Gastrocnemius medialis (tissue), 4 donors: Measurements from ENCODE around the gene CEP126. TPM values are rescaled to one million over a fixed set of nuclear protein-coding genes. Genes with fewer than 3 reads are reported as not detected.

ENCODE experiments used
- ATAC-seq, 2 donors: fragments of 150-250 bp; one replicate each; pipeline ENCODE4 v1.9.1; 2016
- DNase-seq, 2 donors: peaks; one replicate each; pipeline ENCODE4 v3.0.0-alpha.2; 2019
- H3K27ac ChIP-seq, 4 donors: fragments of 200-600 bp; sonication (generic); 1 replicate in 1 of 4; 2 replicates in 3 of 4; pipeline ENCODE4 v1.5.1; 2016 to 2018; ENCODE audit warnings: mild to moderate bottlenecking in 2 of 4, moderate library complexity in 1 of 4
- H3K27me3 ChIP-seq, 3 donors: fragments of 200-600 bp; sonication (generic) in 2 of 3; 1 replicate in 1 of 3; 2 replicates in 2 of 3; pipeline versions ENCODE4 v1.5.1 to v1.6.0; 2016 to 2019; ENCODE audit warnings: mild to moderate bottlenecking in 1 of 3, moderate library complexity in 1 of 3
- H3K36me3 ChIP-seq, 2 donors: fragments of 200-600 bp; sonication (generic) in 1 of 2; one replicate each; pipeline ENCODE4 v1.5.1; 2017 to 2018
- H3K4me1 ChIP-seq, 2 donors: fragments of 200-600 bp; sonication (generic) in 1 of 2; one replicate each; pipeline ENCODE4 v1.5.1; 2016 to 2017; ENCODE audit warnings: mild to moderate bottlenecking in 2 of 2
- H3K4me3 ChIP-seq, 4 donors: fragments of 200-600 bp; sonication (generic) in 3 of 4; 1 replicate in 1 of 4; 2 replicates in 3 of 4; pipeline ENCODE4 v1.5.1; 2016 to 2019; ENCODE audit warnings: mild to moderate bottlenecking in 2 of 4
- H3K9me3 ChIP-seq, 3 donors: fragments of 200-600 bp; sonication (generic) in 2 of 3; 1 replicate in 1 of 3; 2 replicates in 2 of 3; pipeline ENCODE4 v1.5.1; 2016 to 2019
- POLR2A ChIP-seq, 2 donors: fragments of 450-650 bp; IDR thresholded peaks; one replicate each; pipeline ENCODE4 v1.6.1; 2017; ENCODE audit warnings: antibody characterized with exemption in 2 of 2, mild to moderate bottlenecking in 2 of 2, moderate library complexity in 2 of 2
- in situ Hi-C, 4 donors: fragments of 200-750 bp; cut with MboI; loops; one replicate each; pipeline versions ENCODE4 v1.15.0 to v1.8.0; 2017; ENCODE audit warnings: low sequenced_read_pairs in 4 of 4
- intact Hi-C: fragments of 100-400 bp; cut with DNase I; formaldehyde crosslinking; loops from one replicate; pipeline ENCODE4 v1.15.1; 2023; ENCODE audit warnings: low total_unique reads
- total RNA-seq, 4 donors: library from RNA; depleted of rRNA; stranded (reverse); fragments of >200 nt; gene quantifications; one replicate each; pipeline versions ENCODE4 v1.1.0 to v1.2.3, GENCODE V29; 2016
- TF ChIP-seq, protein P1 (sequence below), 5 experiments: fragments of 450-650 bp in 3 of 5; fragments of 200-600 bp in 2 of 5; sonication (generic) in 2 of 5; IDR thresholded peaks in 4 of 5; conservative IDR thresholded peaks in 1 of 5; 1 replicate in 4 of 5; 2 replicates in 1 of 5; pipeline ENCODE4 v1.5.1; 2016 to 2019; ENCODE audit warnings: antibody characterized with exemption in 5 of 5, mild to moderate bottlenecking in 3 of 5, moderate library complexity in 3 of 5

CEP126 gene, protein sequence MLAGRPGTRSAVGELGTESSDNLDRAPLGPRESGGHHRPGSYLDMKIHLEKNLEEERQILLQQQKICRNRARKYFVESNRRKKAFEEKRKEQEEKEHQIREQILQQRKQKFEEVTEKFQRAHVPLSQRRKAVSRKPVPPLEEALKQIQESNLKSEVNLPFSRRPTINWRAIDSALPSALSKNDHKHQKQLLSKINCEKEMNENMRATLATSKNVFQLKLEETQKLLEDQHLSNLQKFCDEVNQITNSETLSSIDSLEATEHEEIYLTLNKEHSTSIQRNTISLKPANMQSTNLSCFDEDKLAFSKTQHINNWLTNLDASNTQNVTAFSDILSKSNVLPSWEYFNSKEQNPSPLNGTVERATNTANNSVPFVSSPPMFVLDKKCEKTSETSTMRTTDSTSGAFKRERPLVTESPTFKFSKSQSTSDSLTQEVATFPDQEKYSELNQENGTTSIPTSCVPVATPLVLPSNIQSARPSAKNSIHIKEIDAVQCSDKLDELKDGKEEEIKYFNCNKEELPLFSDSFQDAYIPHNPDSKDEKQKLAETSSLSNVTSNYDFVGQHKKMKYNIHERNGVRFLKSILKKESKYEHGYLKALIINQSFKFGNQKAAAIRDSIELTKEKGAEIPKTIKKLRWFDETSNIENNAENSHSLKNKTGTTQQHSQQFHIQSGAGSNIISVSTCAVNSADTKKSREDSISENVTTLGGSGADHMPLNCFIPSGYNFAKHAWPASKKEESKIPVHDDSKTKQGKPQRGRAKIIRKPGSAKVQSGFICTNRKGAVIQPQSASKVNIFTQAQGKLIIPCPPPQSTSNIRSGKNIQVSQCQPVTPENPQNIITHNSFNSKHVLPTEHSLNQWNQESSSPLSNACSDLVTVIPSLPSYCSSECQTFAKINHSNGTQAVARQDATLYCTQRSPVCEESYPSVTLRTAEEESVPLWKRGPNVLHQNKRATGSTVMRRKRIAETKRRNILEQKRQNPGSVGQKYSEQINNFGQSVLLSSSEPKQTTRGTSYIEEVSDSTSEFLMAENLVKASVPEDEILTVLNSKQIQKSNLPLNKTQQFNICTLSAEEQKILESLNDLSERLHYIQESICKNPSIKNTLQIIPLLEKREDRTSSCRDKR
- under 1 TPM; 0.42 to 0.63 (median 0.55) TPM for total RNA-seq

DNA sequence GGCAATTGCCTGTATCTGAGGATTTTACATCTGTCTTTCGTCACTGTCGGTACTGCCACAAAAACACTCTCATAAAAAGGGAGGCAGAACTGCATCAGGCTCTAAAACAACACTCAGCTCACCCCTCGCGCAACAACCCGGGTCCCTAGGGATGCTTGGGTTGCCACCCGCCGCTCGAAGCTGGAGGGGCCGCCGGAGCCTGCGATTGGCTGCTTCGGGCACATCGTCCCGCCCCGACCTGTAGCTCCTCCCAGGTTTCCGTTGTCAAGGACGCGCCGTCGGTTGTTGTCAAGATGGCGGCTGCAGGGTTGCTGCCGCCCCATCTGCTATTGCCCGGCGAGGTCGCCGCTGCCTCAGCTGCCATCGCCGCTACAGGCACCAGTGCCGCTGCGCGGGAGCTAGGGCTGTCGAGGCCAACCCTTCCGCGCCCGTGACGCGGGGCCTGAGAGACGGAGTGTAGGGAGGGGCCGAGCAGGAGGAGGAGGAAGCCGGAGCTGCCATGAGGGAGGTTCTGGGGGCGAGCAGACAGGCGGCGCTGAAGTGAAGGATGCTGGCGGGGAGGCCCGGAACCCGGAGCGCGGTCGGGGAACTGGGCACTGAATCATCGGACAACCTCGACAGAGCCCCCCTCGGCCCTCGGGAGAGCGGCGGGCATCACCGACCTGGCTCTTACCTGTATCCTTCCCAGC is at the start of gene CEP126:
CEP126 (plus strand) TSS at position 273 of the 689 bp plus-strand sequence; CDS start at position 548, 275 bp downstream.
- in situ Hi-C loops (no loop called here), intact Hi-C loops (loop anchor here (5.0 to 10.0 kb wide), 2 partner anchors 200 to 352 kb away; partner anchors contain the start of gene YAP1)
- H3K4me3 ChIP-seq: peak within 1 kb of the TSS; percentile 73 to 98 (median 79)
- no peaks in the 10 kb centered on the region for H3K9me3 ChIP-seq
- ATAC-seq (peak; percentile 96 to 98), DNase-seq (peak; percentile 87)
- peak within 1 kb of the TSS; percentile 59 to 78 (median 66) for H3K27ac ChIP-seq
- H3K4me1 ChIP-seq: peaks cover 0 to 10% of the 10 kb centered on the region in 2 donors
- no peaks in the 10 kb centered on the region for H3K27me3 ChIP-seq
- TF ChIP-seq, protein P1, sequence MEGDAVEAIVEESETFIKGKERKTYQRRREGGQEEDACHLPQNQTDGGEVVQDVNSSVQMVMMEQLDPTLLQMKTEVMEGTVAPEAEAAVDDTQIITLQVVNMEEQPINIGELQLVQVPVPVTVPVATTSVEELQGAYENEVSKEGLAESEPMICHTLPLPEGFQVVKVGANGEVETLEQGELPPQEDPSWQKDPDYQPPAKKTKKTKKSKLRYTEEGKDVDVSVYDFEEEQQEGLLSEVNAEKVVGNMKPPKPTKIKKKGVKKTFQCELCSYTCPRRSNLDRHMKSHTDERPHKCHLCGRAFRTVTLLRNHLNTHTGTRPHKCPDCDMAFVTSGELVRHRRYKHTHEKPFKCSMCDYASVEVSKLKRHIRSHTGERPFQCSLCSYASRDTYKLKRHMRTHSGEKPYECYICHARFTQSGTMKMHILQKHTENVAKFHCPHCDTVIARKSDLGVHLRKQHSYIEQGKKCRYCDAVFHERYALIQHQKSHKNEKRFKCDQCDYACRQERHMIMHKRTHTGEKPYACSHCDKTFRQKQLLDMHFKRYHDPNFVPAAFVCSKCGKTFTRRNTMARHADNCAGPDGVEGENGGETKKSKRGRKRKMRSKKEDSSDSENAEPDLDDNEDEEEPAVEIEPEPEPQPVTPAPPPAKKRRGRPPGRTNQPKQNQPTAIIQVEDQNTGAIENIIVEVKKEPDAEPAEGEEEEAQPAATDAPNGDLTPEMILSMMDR (IDR thresholded peaks at IDR 0.05 in 4 of 5, conservative IDR thresholded peaks at IDR 0.05 in 1 of 5): peak in 3 of 5 experiments; percentile 34 to 54 (median 44)
- TF ChIP-seq POLR2A (IDR thresholded peaks at IDR 0.05): peak in 1 of 2 donors; percentile 25
- no peaks in the 10 kb centered on the region for H3K36me3 ChIP-seq

DNA sequence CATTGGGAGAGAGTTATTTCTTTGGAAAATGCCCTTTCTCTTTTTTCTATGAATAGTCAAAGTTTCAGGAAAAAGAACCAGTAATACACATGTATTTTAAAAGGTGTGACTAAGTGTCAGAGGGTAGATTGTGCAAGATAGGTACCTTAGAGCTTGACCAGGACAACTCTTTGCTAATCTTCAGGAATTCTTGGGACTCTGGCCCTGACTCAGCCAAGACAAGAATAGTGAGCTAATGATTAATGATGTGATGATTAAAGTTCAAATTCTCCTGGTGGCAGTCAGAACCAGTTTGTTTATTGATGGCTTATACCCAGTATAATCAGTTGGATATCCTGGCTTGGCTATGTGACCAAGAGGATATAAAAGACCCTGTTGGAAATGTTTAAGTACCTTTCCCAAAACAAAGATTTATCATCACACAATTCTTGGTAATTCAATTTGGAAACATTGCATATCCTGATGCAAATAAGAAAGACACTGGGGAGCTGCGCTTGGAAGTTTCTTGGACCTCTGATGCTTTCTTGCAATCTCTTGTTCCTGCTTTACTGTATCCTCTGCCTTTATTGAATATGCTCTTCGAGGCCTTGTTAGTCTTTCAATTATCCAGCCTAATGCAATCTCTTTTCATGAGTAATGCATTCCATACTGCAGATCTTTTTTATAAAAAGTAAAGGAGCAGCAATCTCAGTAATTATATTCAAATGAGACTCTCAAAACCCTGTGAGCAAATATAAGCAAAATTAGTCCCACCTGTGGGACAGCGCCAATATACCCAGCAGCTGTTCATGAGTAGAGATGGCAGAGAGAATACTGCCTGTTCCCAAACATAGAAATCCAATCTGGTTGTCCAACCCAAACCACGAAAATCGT is 48.0 kb upstream of the CEP126 start:
- ATAC-seq: no peak
- Histone ChIP-seq H3K36me3 (no peaks in the 10 kb centered on the region), H3K9me3 (no peaks in the 10 kb centered on the region), H3K27ac (no peak overlapping the region), H3K4me3 (no peak overlapping the region), H3K4me1 (no peaks in the 10 kb centered on the region), H3K27me3 (no peaks in the 10 kb centered on the region)
- in situ Hi-C loops: loop anchor here (10.0 to 25.0 kb wide), 3 partner anchors 138 to 395 kb away; no protein-coding TSS in a partner anchor
- intact Hi-C loops: no loop called here
- TF ChIP-seq, protein P1 (IDR thresholded peaks at IDR 0.05 in 4 of 5, conservative IDR thresholded peaks at IDR 0.05 in 1 of 5): no peak
- no peak for TF ChIP-seq POLR2A (IDR thresholded peaks at IDR 0.05)
- DNase-seq: no peak

DNA sequence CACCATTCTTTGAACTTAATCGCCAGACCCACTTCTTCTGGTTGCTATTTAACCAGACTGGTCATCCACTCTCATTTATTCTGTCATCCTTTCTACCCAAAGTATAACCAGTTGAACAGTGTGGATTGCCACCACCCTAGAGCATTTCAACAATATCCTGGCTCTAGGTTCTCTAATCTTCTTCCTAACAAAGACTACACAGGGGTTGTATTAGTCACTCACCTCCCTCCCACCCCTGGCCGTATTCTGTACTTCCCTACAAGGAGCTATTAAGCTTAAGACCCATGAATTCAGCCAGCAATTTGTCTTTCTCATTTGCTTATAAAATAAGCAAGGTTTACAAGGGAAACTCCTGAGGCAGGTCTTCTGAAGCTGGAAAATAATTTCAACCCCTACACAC is 46.9 kb upstream of the CEP126 start:
- Histone ChIP-seq H3K36me3 (no peaks in the 10 kb centered on the region), H3K4me3 (no peak overlapping the region), H3K9me3 (no peaks in the 10 kb centered on the region), H3K4me1 (no peaks in the 10 kb centered on the region), H3K27me3 (no peaks in the 10 kb centered on the region), H3K27ac (no peak overlapping the region)
- TF ChIP-seq, protein P1 (IDR thresholded peaks at IDR 0.05 in 4 of 5, conservative IDR thresholded peaks at IDR 0.05 in 1 of 5): no peak
- no peak for TF ChIP-seq POLR2A (IDR thresholded peaks at IDR 0.05)
- ATAC-seq (no peak), DNase-seq (no peak)
- intact Hi-C loops: no loop called here
- in situ Hi-C loops: loop anchor here (10.0 to 25.0 kb wide), 3 partner anchors 137 to 394 kb away; no protein-coding TSS in a partner anchor
